Measurements from ENCODE around the gene PRKAG1. TPM values are rescaled to one million over a fixed set of nuclear protein-coding genes. Genes with fewer than 3 reads are reported as not detected.

Gene PRKAG1
- polyA plus RNA-seq, 2 of the 4 experiments (the other 2 are of a cell fraction) = 40.0 to 100 TPM

DNA sequence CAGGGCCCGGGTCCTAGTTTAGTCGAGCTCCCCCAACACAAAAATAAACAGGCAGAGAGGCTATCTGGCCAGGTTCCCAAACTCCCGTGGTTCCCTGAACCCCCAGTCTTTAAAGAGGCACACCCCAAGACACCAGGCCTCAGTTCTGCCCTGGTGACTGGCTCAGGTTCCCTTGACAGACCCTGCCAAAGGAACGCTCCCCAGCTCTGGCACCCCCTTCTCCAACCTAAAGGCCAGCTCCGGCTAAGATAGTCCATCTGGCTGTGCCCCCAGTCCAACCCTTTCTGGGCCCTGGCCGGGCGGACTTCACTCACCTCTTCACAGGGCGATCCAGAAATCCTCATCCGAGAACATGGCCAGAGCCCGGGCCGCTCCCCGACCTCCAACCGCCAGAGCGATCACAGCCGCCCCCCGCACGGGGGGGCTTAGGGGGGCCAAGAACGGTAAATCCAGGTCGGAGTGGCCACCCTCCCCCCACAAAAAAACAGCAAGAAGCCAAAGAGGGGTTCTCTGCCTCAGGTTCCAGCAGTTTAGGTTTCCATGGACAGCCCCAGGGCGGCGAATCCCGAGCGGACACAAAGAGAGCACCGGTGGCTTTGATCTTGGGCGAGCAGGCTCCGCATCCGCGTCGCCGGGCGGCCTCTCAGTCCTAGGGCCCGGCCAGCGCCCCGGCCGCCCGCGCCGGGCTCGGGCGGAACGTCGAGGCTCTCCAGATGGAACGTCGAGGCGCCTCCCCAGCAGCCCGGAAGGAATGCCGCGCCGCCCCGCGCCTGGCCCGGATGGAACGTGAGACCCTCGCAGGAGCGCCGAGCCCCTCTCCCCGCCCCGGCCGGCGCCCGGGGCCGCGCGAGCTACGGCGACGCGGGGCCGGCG is 41.0 kb upstream of the PRKAG1 start:
- no peak for FAIRE-seq

DNA sequence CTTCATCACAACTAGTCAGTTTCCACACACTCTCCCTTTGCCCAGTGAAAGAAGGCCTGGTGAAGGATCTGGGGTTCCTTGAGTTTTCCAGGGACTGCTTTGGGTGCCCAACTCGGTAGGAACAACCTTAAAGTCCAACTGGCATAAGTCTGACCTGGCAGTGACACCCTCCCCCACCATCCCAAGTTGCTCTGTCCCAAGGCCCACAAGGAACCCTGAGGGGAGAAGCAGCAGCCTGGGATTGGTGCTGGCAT is 40.4 kb upstream of the PRKAG1 start:
- Histone ChIP-seq H3K4me3 (peak overlapping the region; percentile 81), H3K27ac (peak overlapping the region; percentile 94 to 99), H3K4me2 (peak overlapping the region; percentile 96), H3K4me1 (peaks cover 34% of the 10 kb centered on the region), H3K9me3 (no peaks in the 10 kb centered on the region)
- CTCF ChIA-PET = interaction anchor here (1.2 to 2.7 kb wide), 7 partner anchors 15 to 62 kb away, joined by 3 to 12 read pairs (median 5); no protein-coding TSS in a partner anchor
- ATAC-seq = no peak
- 0% methylated on average over 1 of the region's 1 CpG for whole genome bisulfite sequencing (ENCODE audit: missing lambda C conversion rate)
- FAIRE-seq = no peak
- POLR2A ChIA-PET = interaction anchor here (0.9 to 2.2 kb wide), 2 partner anchors 10 to 14 kb away, joined by 4 to 7 read pairs; no protein-coding TSS in a partner anchor
- no peak for TF ChIP-seq HOXB5 (CRISPR knock-in tag; IDR thresholded peaks at IDR 0.05)
- TF ChIP-seq MAZ (IDR thresholded peaks at IDR 0.05; ENCODE audit: borderline replicate concordance, low read depth, low read length) = no peak
- no peak for TF ChIP-seq JUN (IDR thresholded peaks at IDR 0.05)
- DNase-seq (ENCODE audit: low read depth in 1 of 2, low spot score in 1 of 2) = peak in 1 of 2 experiments; percentile 40

More for the DNA sequence above, 41.0 kb upstream of the PRKAG1 start:
- POLR2A ChIA-PET = interaction anchor here (0.9 to 2.2 kb wide), 3 partner anchors 11 to 13 kb away, joined by 4 to 7 read pairs (median 4); no protein-coding TSS in a partner anchor
- WGBS (ENCODE audit: missing lambda C conversion rate) = 0% methylated on average over 21 of the region's 70 CpGs
- Histone ChIP-seq H3K4me1 (peaks cover 34% of the 10 kb centered on the region), H3K27ac (peak overlapping the region; percentile 94 to 99), H3K4me3 (peak overlapping the region; percentile 81), H3K4me2 (peak overlapping the region; percentile 96), H3K9me3 (no peaks in the 10 kb centered on the region)
- CTCF ChIA-PET = interaction anchor here (1.1 to 2.7 kb wide), 9 partner anchors 15 to 62 kb away, joined by 3 to 12 read pairs (median 5); no protein-coding TSS in a partner anchor
- ATAC-seq (peak; percentile 1 to 4; a peak in 3 of 6 replicates), DNase-seq (ENCODE audit: low read depth in 1 of 2, low spot score in 1 of 2) (peak; percentile 34 to 40)
- TF ChIP-seq HDAC2 (IDR thresholded peaks at IDR 0.05) (no peak), GATA3 (IDR thresholded peaks at IDR 0.05; ENCODE audit: borderline replicate concordance) (no peak), TFCP2L1 (CRISPR knock-in tag; IDR thresholded peaks at IDR 0.05) (no peak), PHF8 (IDR thresholded peaks at IDR 0.05; ENCODE audit: borderline replicate concordance, low read depth) (no peak)

- FAIRE-seq = no peak
Observed at GRCh38 chr12:49058366-49059044, 39.9 kb upstream of the PRKAG1 start.

GRCh38 chr12:49057888-49058287 is 39.3 kb upstream of the PRKAG1 start:
- CTCF ChIA-PET = interaction anchor here (0.6 to 2.7 kb wide), 8 partner anchors 15 to 81 kb away, joined by 3 to 12 read pairs (median 4); no protein-coding TSS in a partner anchor
- peak overlapping the region; percentile 6 to 99; a peak in 3 of 6 replicates for H3K27ac ChIP-seq
- TF ChIP-seq REST (IDR thresholded peaks at IDR 0.05) (no peak), RAD21 (conservative IDR thresholded peaks at IDR 0.05 in 1 of 2, IDR thresholded peaks at IDR 0.05 in 1 of 2) (no peak), HMGXB4 (CRISPR knock-in tag; IDR thresholded peaks at IDR 0.05; ENCODE audit: borderline replicate concordance) (no peak), RCOR1 (IDR thresholded peaks at IDR 0.05; ENCODE audit: low read depth, low read length) (no peak), ZSCAN20 (CRISPR knock-in tag; IDR thresholded peaks at IDR 0.05) (no peak), HDAC2 (IDR thresholded peaks at IDR 0.05) (no peak), HOXB5 (CRISPR knock-in tag; IDR thresholded peaks at IDR 0.05) (no peak), JUN (IDR thresholded peaks at IDR 0.05) (no peak), HES2 (IDR thresholded peaks at IDR 0.05) (no peak), FOSL2 (IDR thresholded peaks at IDR 0.05) (no peak), FOSL2 (CRISPR knock-in tag; IDR thresholded peaks at IDR 0.05) (no peak), MYC (IDR thresholded peaks at IDR 0.05; ENCODE audit: borderline replicate concordance, low read length) (no peak)

More at GRCh38 chr12:49058366-49059044, 39.9 kb upstream of the PRKAG1 start:
- no peak for DNase-seq (ENCODE audit: low read depth in 1 of 2, low spot score in 1 of 2)
- peaks cover 34% of the 10 kb centered on the region for H3K4me1 ChIP-seq
- 17% methylated on average over 5 of the region's 5 CpGs for WGBS (ENCODE audit: missing lambda C conversion rate)
- H3K9me3 ChIP-seq = no peaks in the 10 kb centered on the region
- CTCF ChIA-PET = interaction anchor here (0.8 to 2.7 kb wide), 9 partner anchors 14 to 63 kb away, joined by 3 to 12 read pairs (median 4); no protein-coding TSS in a partner anchor
- POLR2A ChIA-PET = interaction anchor here (0.9 to 2.2 kb wide), 2 partner anchors 10 to 14 kb away, joined by 4 to 7 read pairs; no protein-coding TSS in a partner anchor
- ATAC-seq = no peak
- H3K4me3 ChIP-seq = peak overlapping the region; percentile 81
- H3K27ac ChIP-seq = peak overlapping the region; percentile 94 to 99
- H3K4me2 ChIP-seq = peak overlapping the region; percentile 96
- TF ChIP-seq NPAS2 (CRISPR knock-in tag; IDR thresholded peaks at IDR 0.05; ENCODE audit: borderline replicate concordance) (no peak), CHD4 (IDR thresholded peaks at IDR 0.05; ENCODE audit: borderline replicate concordance) (no peak), FOSB (CRISPR knock-in tag; IDR thresholded peaks at IDR 0.05) (no peak), CBX2 (IDR thresholded peaks at IDR 0.05; ENCODE audit: borderline replicate concordance, low read depth) (no peak), HES2 (IDR thresholded peaks at IDR 0.05) (no peak), TFCP2L1 (CRISPR knock-in tag; IDR thresholded peaks at IDR 0.05) (no peak), RAD21 (conservative IDR thresholded peaks at IDR 0.05 in 1 of 2, IDR thresholded peaks at IDR 0.05 in 1 of 2) (no peak), POLR2A (IDR thresholded peaks at IDR 0.05; ENCODE audit: low read length) (no peak), SMC3 (IDR thresholded peaks at IDR 0.05) (no peak), HOXB5 (CRISPR knock-in tag; IDR thresholded peaks at IDR 0.05) (no peak)

More at GRCh38 chr12:49057888-49058287, 39.3 kb upstream of the PRKAG1 start:
- Histone ChIP-seq H3K4me2 (peak overlapping the region; percentile 96), H3K9me3 (no peaks in the 10 kb centered on the region), H3K4me3 (peak overlapping the region; percentile 81), H3K4me1 (peaks cover 34% of the 10 kb centered on the region)
- no peak for DNase-seq (ENCODE audit: low read depth in 1 of 2, low spot score in 1 of 2)
- FAIRE-seq = no peak
- ATAC-seq = no peak
- 17% methylated on average over 4 of the region's 4 CpGs for WGBS (ENCODE audit: missing lambda C conversion rate)
- POLR2A ChIA-PET = no interaction called here

Measured in A549 (cell line).